ENCODE data around the gene MBLAC1. TPM values are rescaled to one million over a fixed set of nuclear protein-coding genes. Genes with fewer than 3 reads are reported as not detected.
A peak's percentile ranks its signal among the peaks of the same experiment; 100 is the strongest.

The MBLAC1 gene
- total and polyA plus RNA-seq, 10 of the 15 experiments (the other 5 are each of a cell fraction or from before 2014, with no cell fraction given) = 0.24 to 3.2 (median 1.8) TPM; not detected in 1

GRCh38 chr7:100081535-100082102 is 45.1 kb upstream of the MBLAC1 start, which contains the start of gene ZNF3 (continued):
- TF ChIP-seq RAD51 (IDR thresholded peaks at IDR 0.05) (no peak; the same call in 1 of the 2 replicates), ZZZ3 (IDR thresholded peaks at IDR 0.05; ENCODE audit: control insufficient read depth, insufficient read length, low read depth) (no peak), IRF5 (IDR thresholded peaks at IDR 0.05; ENCODE audit: borderline replicate concordance) (no peak), CREB1 (IDR thresholded peaks at IDR 0.05; ENCODE audit: low read depth) (peak; percentile 85), PAX5 (IDR thresholded peaks at IDR 0.05; ENCODE audit: borderline replicate concordance, low read depth, low read length) (peak; percentile 74; the same call in 1 of the 2 replicates), FOS (IDR thresholded peaks at IDR 0.05; ENCODE audit: borderline replicate concordance, extremely low read depth, insufficient read length) (no peak), CBFB (IDR thresholded peaks at IDR 0.05; ENCODE audit: low read depth) (peak; percentile 63), CBX5 (IDR thresholded peaks at IDR 0.05; ENCODE audit: low read depth) (peak; percentile 23; the same call in 1 of the 2 replicates), GABPA (IDR thresholded peaks at IDR 0.05; ENCODE audit: low read depth) (peak; percentile 98), BMI1 (IDR thresholded peaks at IDR 0.05; ENCODE audit: borderline replicate concordance) (no peak), NR2C1 (IDR thresholded peaks at IDR 0.05) (peak; percentile 99), CREM (IDR thresholded peaks at IDR 0.05; ENCODE audit: low read depth) (peak; percentile 93), FOXM1 (IDR thresholded peaks at IDR 0.05; ENCODE audit: low read depth, low read length) (0 out of 2 replicates have a peak, but pooled peaks have one; percentile 42), E4F1 (IDR thresholded peaks at IDR 0.05; ENCODE audit: borderline replicate concordance, partially characterized antibody) (no peak), CBX3 (IDR thresholded peaks at IDR 0.05; ENCODE audit: borderline replicate concordance, low read depth) (no peak), NBN (IDR thresholded peaks at IDR 0.05) (peak; percentile 89), IRF3 (IDR thresholded peaks at IDR 0.05) (peak; percentile 13; the same call in 1 of the 2 replicates), ATF7 (IDR thresholded peaks at IDR 0.05; ENCODE audit: low read depth) (no peak), DPF2 (IDR thresholded peaks at IDR 0.05) (no peak; the same call in none of the 2 replicates), SKIL (IDR thresholded peaks at IDR 0.05; ENCODE audit: low read depth, poor library complexity, severe bottlenecking) (no peak), JUNB (IDR thresholded peaks at IDR 0.05) (no peak), IKZF2 (IDR thresholded peaks at IDR 0.05) (no peak), RAD21 (IDR thresholded peaks at IDR 0.05; ENCODE audit: insufficient read depth, low read depth, low read length) (peak; percentile 66), ELK1 (IDR thresholded peaks at IDR 0.05; ENCODE audit: low read depth, low read length) (peak; percentile 73; the same call in 1 of the 2 replicates), RFX5 (IDR thresholded peaks at IDR 0.05; ENCODE audit: low read depth, low read length) (peak; percentile 18; the same call in 1 of the 2 replicates)

Data from GM12878 (cell line).